HCT116 (cell line): ENCODE results near the gene RAB24. TPM values are rescaled to one million over a fixed set of nuclear protein-coding genes. Genes with fewer than 3 reads are reported as not detected.

Experiments used
- ATAC-seq: fragments of 200-7000 bp; cut with Tn5 transposase; 2 replicates; pipeline ENCODE4 v1.9.1; 2020; ENCODE audit warnings: mild to moderate bottlenecking, moderate library complexity
- BruUV-seq: library from RNA; stranded (reverse); fragments of 400-500 nt; replicated peaks from 2 replicates; lab custom pipeline; 2021; lab: Mats Ljungman, UMichigan
- CTCF ChIA-PET: fragments of 300-600 bp; sonication (Branson Sonifier 250); formaldehyde crosslinking; loops from one replicate; lab custom pipeline; 2021; ENCODE audit warnings: antibody characterized with exemption; lab: Charles Lee
- POLR2A ChIA-PET: fragments of 300-600, 350-600 bp; sonication (Branson Sonifier 250); formaldehyde crosslinking; loops from one replicate; lab custom pipeline; 2021; ENCODE audit warnings: antibody characterized with exemption; lab: Charles Lee
- RAD21 ChIA-PET, 2 experiments: fragments of 300-600 bp; sonication (Branson Sonifier 250); formaldehyde crosslinking; loops; one replicate each; lab custom pipeline; 2023; ENCODE audit warnings: low total read pairs in 2 of 2; ENCODE audit not compliant: uncharacterized antibody in 2 of 2, unreplicated experiment in 2 of 2, low non-redundant PET in 1 of 2; lab: Charles Lee
- DNase-seq: peaks from one replicate; pipeline ENCODE4 v3.0.0-alpha.2; 2010; ENCODE audit warnings: low read depth, low spot score
- H2AFZ ChIP-seq: fragments of 200-600 bp; shearing (Covaris generic), sonication (generic); 2 replicates; pipeline ENCODE4 v1.6.1; 2017; ENCODE audit warnings: low read depth, mixed run types, mixed read lengths, antibody characterized with exemption, low read length; ENCODE audit not compliant: poor library complexity, severe bottlenecking
- H3K27ac ChIP-seq: 2 replicates; pipeline ENCODE4 v1.5.1; 2012; ENCODE audit warnings: low read depth, low read length
- H3K27me3 ChIP-seq: fragments of 200-600 bp; sonication (generic); 2 replicates; pipeline ENCODE4 v1.6.1; 2016; ENCODE audit warnings: mixed run types, low read length, mixed read lengths; ENCODE audit not compliant: insufficient read depth
- H3K36me3 ChIP-seq, 2 experiments: fragments of 200-500 bp in 1 of 2; fragments of 200-600 bp in 1 of 2; sonication (Bioruptor generic) in 1 of 2; sonication (generic) in 1 of 2; 2 replicates each; pipeline versions ENCODE4 v1.5.1 to v1.6.1; 2014 to 2016; ENCODE audit warnings: low read length in 2 of 2, inconsistent platforms in 1 of 2, mixed read lengths in 1 of 2, mixed run types in 1 of 2; ENCODE audit not compliant: insufficient read depth in 2 of 2, control insufficient read depth in 1 of 2
- H3K4me1 ChIP-seq, 2 experiments: fragments of 200-600 bp in 1 of 2; sonication (generic) in 1 of 2; 2 replicates each; pipeline versions ENCODE4 v1.5.1 to v1.6.1; 2012 to 2017; ENCODE audit warnings: low read length in 2 of 2, inconsistent platforms in 1 of 2, mild to moderate bottlenecking in 1 of 2, mixed read lengths in 1 of 2, mixed run types in 1 of 2, moderate library complexity in 1 of 2; ENCODE audit not compliant: insufficient read depth in 2 of 2, control insufficient read depth in 1 of 2
- H3K4me2 ChIP-seq: fragments of 200-600 bp; sonication (generic); 2 replicates; pipeline ENCODE4 v1.6.1; 2017; ENCODE audit warnings: mixed run types, low read length, mixed read lengths
- H3K4me3 ChIP-seq, 2 experiments: fragments of 200-600 bp in 1 of 2; sonication (generic) in 1 of 2; replicated peaks in 1 of 2; 2 replicates each; pipeline ENCODE4 v1.5.1; 2011 to 2016; ENCODE audit warnings: low read length in 2 of 2, control low read depth in 1 of 2, low read depth in 1 of 2, mild to moderate bottlenecking in 1 of 2, mixed read lengths in 1 of 2, mixed run types in 1 of 2
- H3K79me2 ChIP-seq: fragments of 200-600 bp; sonication (generic); 2 replicates; pipeline ENCODE4 v1.6.1; 2017; ENCODE audit warnings: mild to moderate bottlenecking, mixed run types, low read length, moderate library complexity, mixed read lengths; ENCODE audit not compliant: insufficient read depth
- H3K9ac ChIP-seq: fragments of 200-600 bp; sonication (generic); 2 replicates; pipeline ENCODE4 v1.6.1; 2016; ENCODE audit warnings: low read length, mixed read lengths
- H3K9me2 ChIP-seq: fragments of 200-600 bp; sonication (generic), shearing (Covaris generic); 2 replicates; pipeline ENCODE4 v1.6.1; 2017; ENCODE audit warnings: mixed run types, mild to moderate bottlenecking, moderate library complexity; ENCODE audit not compliant: insufficient read depth
- H3K9me3 ChIP-seq, 2 experiments: fragments of 200-500 bp in 1 of 2; fragments of 200-600 bp in 1 of 2; sonication (Bioruptor generic) in 1 of 2; sonication (generic) in 1 of 2; 2 replicates each; pipeline ENCODE4 v1.6.1; 2014 to 2017; ENCODE audit warnings: low read length in 2 of 2, mixed read lengths in 2 of 2, inconsistent platforms in 1 of 2, low read depth in 1 of 2, mild to moderate bottlenecking in 1 of 2, mixed run types in 1 of 2, moderate library complexity in 1 of 2; ENCODE audit not compliant: control insufficient read depth in 1 of 2, insufficient read depth in 1 of 2
- H4K20me1 ChIP-seq: fragments of 200-600 bp; sonication (generic), shearing (Covaris generic); 2 replicates; pipeline ENCODE4 v1.6.1; 2017; ENCODE audit warnings: mixed run types, mild to moderate bottlenecking, moderate library complexity; ENCODE audit not compliant: insufficient read depth
- CBX3 ChIP-seq: IDR thresholded peaks from 2 replicates; pipeline ENCODE4 v1.6.1; 2012; ENCODE audit warnings: low read depth
- EGR1 ChIP-seq: IDR thresholded peaks from 2 replicates; pipeline ENCODE4 v1.6.1; 2012; ENCODE audit warnings: low read depth
- POLR2AphosphoS5 ChIP-seq: IDR thresholded peaks from 2 replicates; pipeline ENCODE4 v1.6.1; 2011; ENCODE audit warnings: mild to moderate bottlenecking, low read depth, low read length, moderate library complexity
- SP1 ChIP-seq: IDR thresholded peaks from 2 replicates; pipeline ENCODE4 v1.6.1; 2012; ENCODE audit warnings: low read depth
- intact Hi-C: fragments of 100-400 bp; cut with micrococcal nuclease; formaldehyde crosslinking; loops from 2 replicates; pipeline ENCODE4 v1.10.0; 2022
- total RNA-seq: library from RNA; stranded (reverse); gene quantifications from one replicate; pipeline ENCODE4 v1.2.1, GENCODE V29; 2021; ENCODE audit not compliant: unreplicated experiment
- TF ChIP-seq, protein P1 (sequence below): IDR thresholded peaks from 2 replicates; pipeline ENCODE4 v1.6.1; 2011; ENCODE audit warnings: mild to moderate bottlenecking, low read length, moderate library complexity; ENCODE audit not compliant: insufficient replicate concordance; ENCODE audit errors: extremely low read depth
- TF ChIP-seq, protein P2 (sequence below), 3 experiments: fragments of 200-600 bp in 1 of 3; sonication (generic) in 1 of 3; IDR thresholded peaks in 2 of 3; conservative IDR thresholded peaks in 1 of 3; 2 replicates each; pipeline ENCODE4 v1.5.1; 2012 to 2017; ENCODE audit warnings: low read depth in 2 of 3, low read length in 2 of 3, antibody characterized with exemption in 1 of 3, borderline replicate concordance in 1 of 3, control low read depth in 1 of 3, mild to moderate bottlenecking in 1 of 3, mixed read lengths in 1 of 3, mixed run types in 1 of 3, moderate library complexity in 1 of 3; ENCODE audit not compliant: insufficient read depth in 1 of 3

RAB24 gene
- total RNA-seq, 1 experiment from 2014 or later, result 13.5 TPM

DNA sequence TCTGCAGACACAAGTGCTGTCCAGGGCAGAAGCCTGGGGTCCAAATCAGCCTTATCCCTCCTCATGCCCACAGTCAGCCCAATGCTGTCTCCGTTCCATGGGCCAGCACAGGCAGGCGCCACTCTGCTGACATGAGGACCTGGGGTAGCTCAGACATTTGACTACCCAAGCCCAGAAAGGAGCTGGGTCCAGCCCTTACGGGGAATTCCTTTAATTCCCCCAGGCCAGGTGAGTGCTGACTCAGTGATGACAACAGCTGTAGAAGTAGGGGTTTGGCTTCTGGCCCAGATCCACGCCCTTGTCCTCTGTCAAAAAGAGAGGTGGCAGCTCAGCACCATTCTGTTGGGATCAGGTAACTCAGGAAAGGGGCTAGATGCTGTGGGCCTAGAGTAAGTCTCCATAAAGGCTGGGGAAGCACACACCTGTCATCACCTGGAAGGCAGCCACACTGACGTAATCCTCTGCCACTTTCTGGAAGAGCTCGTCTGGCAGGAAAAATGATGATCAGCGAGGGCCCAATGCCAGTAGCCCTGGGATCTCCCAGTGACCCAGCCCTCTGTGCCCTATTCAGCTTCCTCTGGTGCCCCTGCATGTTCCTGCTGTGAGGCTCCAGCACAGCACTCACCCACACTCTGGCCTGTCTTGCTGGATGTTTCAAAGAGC, 1.9 kb downstream of the RAB24 start:
- Histone ChIP-seq H3K79me2 (peaks cover 28% of the 10 kb centered on the region), H3K9me2 (no peaks in the 10 kb centered on the region), H3K4me1 (peaks cover 19 to 63% of the 10 kb centered on the region in 2 experiments), H3K9ac (peak overlapping the region; percentile 30), H3K36me3 (peaks cover 8 to 9% of the 10 kb centered on the region in 2 experiments; a peak in 2 of 4 replicates), H3K4me2 (peak overlapping the region; percentile 92), H3K9me3 (no peaks in the 10 kb centered on the region), H2AFZ (no peak overlapping the region), H4K20me1 (peaks cover 8% of the 10 kb centered on the region; the same call in 1 of the 2 replicates), H3K27me3 (no peaks in the 10 kb centered on the region), H3K4me3 (no peak overlapping the region), H3K27ac (peak overlapping the region; percentile 13)
- BruUV-seq, result no TSS peak
- POLR2A ChIA-PET, result interaction anchor here (0.9 to 1.0 kb wide), 3 partner anchors 125 to 177 kb away, joined by 3 read pairs; partner anchors contain the start of gene GRK6
- no peak for DNase-seq
- RAD21 ChIA-PET, result no interaction called here
- peak; percentile 21 for ATAC-seq
- TF ChIP-seq POLR2AphosphoS5, result peak; percentile 51
- TF ChIP-seq, protein P1, sequence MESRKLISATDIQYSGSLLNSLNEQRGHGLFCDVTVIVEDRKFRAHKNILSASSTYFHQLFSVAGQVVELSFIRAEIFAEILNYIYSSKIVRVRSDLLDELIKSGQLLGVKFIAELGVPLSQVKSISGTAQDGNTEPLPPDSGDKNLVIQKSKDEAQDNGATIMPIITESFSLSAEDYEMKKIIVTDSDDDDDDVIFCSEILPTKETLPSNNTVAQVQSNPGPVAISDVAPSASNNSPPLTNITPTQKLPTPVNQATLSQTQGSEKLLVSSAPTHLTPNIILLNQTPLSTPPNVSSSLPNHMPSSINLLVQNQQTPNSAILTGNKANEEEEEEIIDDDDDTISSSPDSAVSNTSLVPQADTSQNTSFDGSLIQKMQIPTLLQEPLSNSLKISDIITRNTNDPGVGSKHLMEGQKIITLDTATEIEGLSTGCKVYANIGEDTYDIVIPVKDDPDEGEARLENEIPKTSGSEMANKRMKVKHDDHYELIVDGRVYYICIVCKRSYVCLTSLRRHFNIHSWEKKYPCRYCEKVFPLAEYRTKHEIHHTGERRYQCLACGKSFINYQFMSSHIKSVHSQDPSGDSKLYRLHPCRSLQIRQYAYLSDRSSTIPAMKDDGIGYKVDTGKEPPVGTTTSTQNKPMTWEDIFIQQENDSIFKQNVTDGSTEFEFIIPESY, result no peak
- intact Hi-C loops, result loop anchor here (2.0 to 10.0 kb wide), 3 partner anchors 187 to 647 kb away; no protein-coding TSS in a partner anchor
- CTCF ChIA-PET, result interaction anchor here (0.9 to 2.2 kb wide), 4 partner anchors 8 to 177 kb away, joined by 3 to 17 read pairs (median 3); no protein-coding TSS in a partner anchor

DNA sequence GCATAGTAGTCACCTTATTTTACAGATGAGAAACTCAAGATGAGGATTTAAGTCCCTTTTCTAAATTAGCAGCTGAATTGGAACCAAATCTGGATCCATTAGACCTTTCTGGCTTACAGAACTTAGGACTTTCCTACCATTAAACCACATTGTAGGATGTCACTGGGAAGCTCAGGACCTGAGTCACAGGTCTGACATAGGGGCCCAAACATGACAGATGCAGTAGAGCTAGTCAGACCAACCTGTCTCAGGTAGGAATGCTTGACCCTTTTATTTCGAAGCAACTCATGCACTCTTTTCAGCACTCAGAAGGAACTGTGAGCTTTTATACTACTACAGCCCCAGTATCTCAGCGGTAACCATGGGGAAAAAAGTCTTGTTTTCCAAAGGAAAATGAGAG, 2.6 kb downstream of the RAB24 start:
- H3K36me3 ChIP-seq, result peaks cover 6 to 8% of the 10 kb centered on the region in 2 experiments; a peak in 2 of 4 replicates
- H3K27ac ChIP-seq, result no peak overlapping the region; the same call in 1 of the 2 replicates
- DNase-seq, result no peak
- peaks cover 25% of the 10 kb centered on the region for H3K79me2 ChIP-seq
- RAD21 ChIA-PET, result no interaction called here
- H3K9me2 ChIP-seq, result no peaks in the 10 kb centered on the region
- intact Hi-C loops, result loop anchor here (2.0 to 10.0 kb wide), 3 partner anchors 186 to 646 kb away; no protein-coding TSS in a partner anchor
- H4K20me1 ChIP-seq, result peaks cover 7% of the 10 kb centered on the region; the same call in 1 of the 2 replicates
- peaks cover 19 to 62% of the 10 kb centered on the region in 2 experiments for H3K4me1 ChIP-seq
- POLR2A ChIA-PET, result interaction anchor here (1.0 kb wide), 1 partner anchor 125 kb away, joined by 3 read pairs; the partner anchor contains the start of gene GRK6
- CTCF ChIA-PET, result interaction anchor here (0.9 to 2.2 kb wide), 4 partner anchors 9 to 177 kb away, joined by 3 to 17 read pairs (median 3); no protein-coding TSS in a partner anchor
- peak overlapping the region; percentile 92 for H3K4me2 ChIP-seq
- no peak overlapping the region for H3K4me3 ChIP-seq
- no peaks in the 10 kb centered on the region for H3K9me3 ChIP-seq
- peak overlapping the region; percentile 30; the same call in 1 of the 2 replicates for H3K9ac ChIP-seq
- TF ChIP-seq, protein P2, sequence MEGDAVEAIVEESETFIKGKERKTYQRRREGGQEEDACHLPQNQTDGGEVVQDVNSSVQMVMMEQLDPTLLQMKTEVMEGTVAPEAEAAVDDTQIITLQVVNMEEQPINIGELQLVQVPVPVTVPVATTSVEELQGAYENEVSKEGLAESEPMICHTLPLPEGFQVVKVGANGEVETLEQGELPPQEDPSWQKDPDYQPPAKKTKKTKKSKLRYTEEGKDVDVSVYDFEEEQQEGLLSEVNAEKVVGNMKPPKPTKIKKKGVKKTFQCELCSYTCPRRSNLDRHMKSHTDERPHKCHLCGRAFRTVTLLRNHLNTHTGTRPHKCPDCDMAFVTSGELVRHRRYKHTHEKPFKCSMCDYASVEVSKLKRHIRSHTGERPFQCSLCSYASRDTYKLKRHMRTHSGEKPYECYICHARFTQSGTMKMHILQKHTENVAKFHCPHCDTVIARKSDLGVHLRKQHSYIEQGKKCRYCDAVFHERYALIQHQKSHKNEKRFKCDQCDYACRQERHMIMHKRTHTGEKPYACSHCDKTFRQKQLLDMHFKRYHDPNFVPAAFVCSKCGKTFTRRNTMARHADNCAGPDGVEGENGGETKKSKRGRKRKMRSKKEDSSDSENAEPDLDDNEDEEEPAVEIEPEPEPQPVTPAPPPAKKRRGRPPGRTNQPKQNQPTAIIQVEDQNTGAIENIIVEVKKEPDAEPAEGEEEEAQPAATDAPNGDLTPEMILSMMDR (IDR thresholded peaks at IDR 0.05 in 2 of 3, conservative IDR thresholded peaks at IDR 0.05 in 1 of 3; ENCODE audit: borderline replicate concordance in 1 of 3, insufficient read depth in 1 of 3, low read depth in 2 of 3, low read length in 2 of 3), result no peak
- TF ChIP-seq, protein P1, result no peak
- no peak for TF ChIP-seq SP1
- TF ChIP-seq EGR1, result no peak
- TF ChIP-seq CBX3, result no peak
- TF ChIP-seq, all 23 proteins: peak for 0
- Histone ChIP-seq H3K27me3 (no peaks in the 10 kb centered on the region), H2AFZ (no peak overlapping the region)
- no TSS peak for BruUV-seq
- ATAC-seq, result no peak
